G401.6 (cell line): ENCODE results near the gene ERBB4.
A peak's percentile ranks its signal among the peaks of the same experiment; 100 is the strongest.

ENCODE experiments used
- FAIRE-seq: peaks from 2 replicates; lab custom pipeline; 2012; peaks lifted over from hg19 to GRCh38; lab: Jason Lieb, UNC

Gene ERBB4

DNA sequence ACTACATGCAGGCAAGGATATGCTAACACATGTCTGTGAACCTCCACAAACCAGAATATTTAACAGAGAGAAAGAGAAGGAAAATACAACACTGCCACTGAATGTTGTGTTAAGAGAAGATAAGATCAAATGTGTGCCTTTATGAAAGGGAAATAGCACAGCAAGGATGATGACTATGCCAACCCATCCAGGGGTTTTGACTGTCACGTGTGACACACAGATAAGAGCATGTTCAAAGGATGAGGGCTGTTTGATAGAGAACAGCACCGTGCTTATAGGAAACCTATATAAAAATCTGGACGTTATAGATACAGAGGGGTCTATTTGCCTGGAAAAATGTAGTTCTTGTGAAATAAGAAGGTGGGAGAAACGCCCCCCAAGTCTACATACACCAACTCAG lies 1070.4 kb downstream of the ERBB4 start:
- FAIRE-seq: no peak

DNA sequence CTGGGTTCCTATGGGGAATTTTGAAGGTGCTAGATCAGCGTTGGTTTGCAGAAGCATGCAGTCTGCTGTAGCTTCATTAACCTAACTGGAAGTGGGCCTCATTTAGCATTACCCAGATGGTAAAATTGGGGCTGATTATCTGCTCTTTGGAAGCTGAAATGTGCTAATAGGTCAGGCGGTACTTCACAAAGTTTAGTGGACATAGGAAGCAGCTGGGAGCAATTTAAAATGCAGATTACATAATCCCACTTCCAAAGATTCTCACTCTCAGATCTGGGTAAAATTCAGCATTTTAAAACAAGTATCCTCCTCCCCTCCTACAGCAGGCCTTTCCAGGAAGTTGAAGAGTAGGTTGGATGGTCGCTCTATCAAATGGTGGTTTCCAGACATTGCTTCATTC lies 1075.2 kb downstream of the ERBB4 start:
- FAIRE-seq: no peak

DNA sequence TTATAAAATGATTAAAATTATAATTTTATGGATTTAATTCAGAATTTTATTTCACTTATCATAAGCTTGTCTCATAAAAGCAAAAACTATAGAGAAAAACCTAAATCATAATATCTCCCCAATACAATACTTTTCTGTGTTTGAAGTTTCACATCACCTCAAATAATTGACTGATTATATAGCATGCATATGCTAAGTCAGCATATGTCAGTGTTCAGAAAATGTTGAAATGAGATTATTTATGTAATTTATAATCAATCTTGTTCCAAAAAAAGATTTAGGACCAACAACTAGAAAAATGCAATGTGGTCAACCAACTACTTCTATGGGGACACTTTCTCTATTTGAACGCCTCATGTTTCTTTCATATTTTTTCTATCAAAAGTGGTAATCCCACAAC lies 1079.6 kb downstream of the ERBB4 start:
- FAIRE-seq: no peak

DNA sequence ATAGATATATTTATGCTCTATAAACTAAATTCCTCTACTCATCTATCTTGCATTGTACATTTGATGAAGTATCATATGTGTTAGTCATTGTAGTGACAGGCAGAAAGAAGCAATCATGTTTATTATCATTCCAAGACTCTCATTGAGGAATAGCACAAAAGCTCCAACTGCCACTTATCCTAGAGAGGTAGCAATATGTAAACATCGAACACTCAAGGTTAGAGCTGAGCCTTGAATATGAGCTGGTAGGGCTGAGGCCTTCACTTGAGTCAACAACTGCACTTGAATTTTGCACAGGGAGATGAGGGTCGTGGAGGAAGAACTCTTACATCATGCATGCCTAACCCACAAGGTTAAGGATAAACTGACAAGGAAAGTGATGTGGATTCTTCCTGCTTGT lies 1081.3 kb downstream of the ERBB4 start:
- FAIRE-seq: no peak

DNA sequence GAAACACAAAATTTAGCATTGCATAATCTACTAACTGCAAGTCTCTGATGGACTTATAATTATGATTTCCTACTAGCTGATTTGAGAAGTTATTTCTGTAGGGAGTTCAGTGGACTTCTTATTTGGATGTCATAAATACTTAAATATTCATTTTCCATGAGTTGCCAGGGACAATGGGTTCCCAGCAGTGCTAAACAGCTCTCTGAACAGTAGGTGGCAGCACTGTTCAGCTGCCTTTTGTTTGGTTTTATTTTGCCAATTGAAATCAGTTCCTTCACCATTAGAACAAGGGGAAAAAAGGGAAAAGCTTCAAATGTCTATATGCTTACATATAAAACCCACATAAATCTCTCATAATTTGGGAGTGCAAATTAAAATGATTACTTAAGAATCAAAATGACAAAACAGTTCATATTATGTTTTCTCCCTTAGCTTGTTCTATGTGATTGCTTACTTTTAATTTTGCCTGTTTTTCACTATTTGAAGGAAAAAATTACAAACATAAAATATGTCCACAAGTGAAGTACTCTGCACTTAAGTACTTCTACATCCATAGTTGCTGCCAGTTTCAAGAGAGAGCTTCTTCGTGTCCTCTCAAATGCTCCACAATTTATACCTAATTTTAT lies 1083.3 kb downstream of the ERBB4 start:
- peak; percentile 83 for FAIRE-seq

DNA sequence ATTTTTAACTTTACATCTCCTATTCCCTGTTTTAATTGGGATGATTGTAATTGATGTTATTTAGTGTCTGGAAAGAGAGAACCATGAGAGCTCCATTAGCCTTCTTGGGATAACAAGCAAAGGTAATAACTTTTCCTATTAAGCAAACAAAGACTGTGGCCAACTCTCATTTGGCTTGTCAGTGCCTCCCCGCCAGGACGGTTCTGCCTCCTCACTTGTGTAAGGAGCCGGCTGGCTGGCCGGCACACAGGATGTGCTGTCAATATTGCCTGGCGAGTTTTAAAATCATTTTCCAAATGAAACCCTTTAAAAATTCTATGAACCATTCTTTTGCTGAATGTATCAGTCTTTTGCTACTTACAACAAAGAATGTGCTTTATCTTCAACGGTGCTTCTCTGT lies 1083.9 kb downstream of the ERBB4 start:
- FAIRE-seq: no peak

DNA sequence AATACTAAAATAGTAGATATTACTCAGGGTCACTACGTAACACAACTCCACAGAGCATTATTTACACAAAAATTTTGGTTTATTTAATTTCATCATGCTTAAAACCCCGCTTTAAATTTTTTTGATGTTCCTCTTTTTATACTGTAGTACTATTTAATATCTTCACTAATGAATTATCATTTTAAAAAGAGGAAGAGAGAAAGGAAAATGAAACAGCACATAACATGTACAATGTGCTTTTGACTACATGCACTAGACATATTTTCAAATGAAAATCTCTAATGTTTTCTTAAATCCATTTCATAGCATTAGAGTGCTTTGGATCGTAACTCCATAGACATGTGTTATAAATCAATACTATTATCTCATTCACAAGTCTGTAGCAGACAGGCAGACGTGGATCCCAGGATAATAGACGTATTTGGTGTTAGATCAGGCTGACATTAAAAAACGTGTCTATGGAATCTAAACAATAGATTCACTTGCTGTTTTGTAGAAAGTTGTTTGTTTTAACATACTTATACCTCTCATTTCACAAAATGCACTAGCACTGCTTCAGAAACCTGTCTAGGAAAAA lies 1085.2 kb downstream of the ERBB4 start:
- no peak for FAIRE-seq

DNA sequence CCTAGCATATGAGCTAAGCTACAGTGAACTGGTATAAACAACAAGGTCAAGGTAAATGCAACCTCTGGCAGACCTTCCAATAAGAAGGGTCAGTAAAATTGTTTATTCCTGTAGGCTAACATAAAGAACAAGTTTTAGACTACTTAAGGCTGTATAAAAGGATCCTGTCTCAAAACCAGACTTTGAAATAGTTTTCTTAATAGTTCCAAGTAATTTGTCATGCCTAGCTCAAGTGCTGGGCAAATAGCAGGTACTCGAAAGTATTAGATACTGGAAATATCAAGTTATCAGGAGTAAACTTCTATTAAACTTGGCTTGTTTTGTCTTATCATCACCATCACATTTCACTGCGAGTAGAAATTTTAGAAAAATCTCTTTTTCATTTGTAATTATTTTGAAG lies 1087.0 kb downstream of the ERBB4 start:
- FAIRE-seq: no peak

DNA sequence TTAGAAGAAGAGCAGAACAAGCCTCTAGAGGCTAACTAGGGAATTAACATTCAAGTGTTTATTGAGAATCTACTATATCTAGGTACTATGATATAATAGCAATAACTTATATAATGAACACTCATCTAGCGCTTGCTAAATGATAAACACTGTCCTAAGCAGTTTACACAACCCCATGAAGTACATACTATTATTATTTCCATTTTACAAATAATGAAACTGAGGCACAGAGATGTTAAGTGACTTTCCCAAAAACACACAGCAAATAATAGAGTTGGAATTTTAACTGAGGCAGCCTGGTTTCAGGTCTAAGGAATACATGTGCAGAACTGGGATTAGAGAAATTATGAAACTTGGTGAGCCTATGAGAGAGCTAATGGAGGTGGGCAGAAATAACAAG lies 1088.8 kb downstream of the ERBB4 start:
- no peak for FAIRE-seq

DNA sequence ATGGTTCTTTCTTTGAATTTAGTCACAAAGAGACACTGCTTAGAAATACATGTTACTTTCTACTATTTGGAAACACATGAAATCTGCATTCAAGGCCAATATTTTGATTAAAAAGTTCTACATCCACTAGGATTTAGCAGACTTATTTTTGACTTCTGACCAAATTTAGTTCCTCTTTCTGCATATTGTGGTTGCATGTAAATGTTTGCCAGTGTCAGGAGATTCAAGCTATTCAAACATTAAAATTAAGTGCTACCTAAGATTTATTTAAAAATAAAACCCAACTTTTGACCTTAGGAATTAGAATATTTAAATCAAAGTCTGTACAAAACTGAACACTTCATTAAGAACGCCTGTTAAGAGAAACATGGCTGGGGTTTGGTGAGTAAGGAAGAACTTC lies 1091.1 kb downstream of the ERBB4 start:
- FAIRE-seq: no peak

DNA sequence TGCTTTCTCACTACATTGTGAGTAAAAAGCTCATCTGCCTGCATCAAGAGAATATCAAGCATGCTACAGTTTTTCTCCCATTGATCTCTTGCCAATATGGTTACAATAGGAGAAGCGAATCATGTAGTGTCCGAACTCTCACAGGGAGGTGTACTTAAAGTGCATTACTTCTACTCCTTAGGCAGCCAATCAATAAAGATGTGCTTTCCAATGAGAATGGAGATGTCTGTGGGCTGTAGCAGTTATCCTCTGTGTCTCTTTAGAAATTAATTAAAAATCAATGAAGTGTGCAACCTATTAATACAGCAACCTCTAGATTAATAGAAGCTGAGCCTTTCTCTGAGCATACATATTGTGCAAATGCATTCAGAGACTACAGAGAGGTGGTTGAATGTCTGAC lies 1098.5 kb downstream of the ERBB4 start:
- no peak for FAIRE-seq

DNA sequence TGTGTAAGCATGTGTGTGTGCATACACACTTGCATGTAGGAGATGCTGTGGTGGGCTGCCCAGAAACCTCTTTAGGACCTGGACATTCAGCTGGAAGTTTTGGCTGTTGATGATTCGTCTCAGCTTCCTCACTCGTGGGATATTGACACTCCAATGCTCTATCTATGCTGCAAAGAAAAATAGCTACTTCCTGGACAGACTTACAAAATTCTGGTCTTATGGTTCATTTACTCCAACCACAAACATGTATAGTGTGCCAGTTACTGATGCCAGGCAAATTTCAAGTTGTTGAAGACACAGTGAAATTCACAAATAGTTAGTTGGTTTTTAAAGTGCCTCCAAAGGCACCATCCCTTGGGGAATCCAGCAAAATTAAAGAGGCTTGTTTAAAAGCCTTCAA lies 1099.6 kb downstream of the ERBB4 start:
- no peak for FAIRE-seq

DNA sequence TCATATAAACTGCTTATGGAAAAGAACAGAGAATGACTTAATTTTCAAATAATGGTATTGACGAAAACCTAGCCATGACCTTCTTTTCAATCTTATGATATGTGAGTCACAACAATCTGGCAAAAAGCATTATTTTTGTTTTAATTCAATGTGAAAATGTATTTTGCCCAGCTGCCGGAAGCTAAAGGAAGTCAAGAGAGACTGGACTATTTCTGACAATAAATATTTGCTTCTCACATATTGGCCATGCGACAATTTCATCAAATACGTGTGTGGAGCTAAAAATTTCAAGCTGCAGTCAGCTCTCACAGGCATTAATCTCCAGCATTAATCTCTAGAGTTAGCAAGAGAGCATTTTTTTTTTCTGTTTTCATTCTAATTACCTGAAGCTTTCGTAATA lies 1101.2 kb downstream of the ERBB4 start:
- FAIRE-seq: no peak

DNA sequence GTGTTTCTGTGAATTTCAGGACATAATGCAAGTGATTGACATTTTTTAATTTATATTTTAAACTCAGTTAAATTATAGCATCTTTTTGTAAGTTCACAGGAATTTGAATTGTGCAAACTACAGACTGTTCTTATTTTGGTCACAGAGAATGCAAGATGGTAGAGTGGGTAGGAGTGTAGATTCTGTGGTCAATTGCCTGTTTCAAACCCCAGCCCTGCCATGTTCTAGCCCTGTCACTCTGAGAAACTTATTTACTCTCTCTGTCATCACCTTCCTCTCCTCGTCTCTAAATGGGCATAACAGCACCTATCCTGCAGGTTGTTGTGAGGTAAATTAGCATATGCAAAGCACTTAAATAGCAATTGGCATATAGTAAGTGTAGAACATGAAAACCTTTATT lies 1102.4 kb downstream of the ERBB4 start:
- FAIRE-seq: no peak

DNA sequence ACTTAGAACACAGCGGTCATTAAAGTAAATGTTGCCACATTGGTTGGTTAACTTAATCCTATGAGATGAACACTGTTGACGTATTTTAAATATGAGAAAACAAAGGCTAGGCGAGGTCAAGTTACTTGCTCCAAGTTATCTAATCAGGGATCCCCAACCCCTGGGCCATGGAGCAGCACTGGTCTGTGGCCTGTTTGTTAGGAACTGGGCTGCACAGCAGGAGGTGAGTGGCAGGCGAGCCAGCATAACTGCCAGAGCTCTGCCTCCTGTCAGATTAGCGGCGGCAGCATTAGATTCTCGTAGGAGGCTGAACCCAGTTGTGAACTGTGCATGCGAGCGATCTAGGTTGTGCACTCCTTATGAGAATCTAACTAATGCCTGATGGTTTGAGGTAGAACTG lies 1103.3 kb downstream of the ERBB4 start:
- FAIRE-seq: no peak

DNA sequence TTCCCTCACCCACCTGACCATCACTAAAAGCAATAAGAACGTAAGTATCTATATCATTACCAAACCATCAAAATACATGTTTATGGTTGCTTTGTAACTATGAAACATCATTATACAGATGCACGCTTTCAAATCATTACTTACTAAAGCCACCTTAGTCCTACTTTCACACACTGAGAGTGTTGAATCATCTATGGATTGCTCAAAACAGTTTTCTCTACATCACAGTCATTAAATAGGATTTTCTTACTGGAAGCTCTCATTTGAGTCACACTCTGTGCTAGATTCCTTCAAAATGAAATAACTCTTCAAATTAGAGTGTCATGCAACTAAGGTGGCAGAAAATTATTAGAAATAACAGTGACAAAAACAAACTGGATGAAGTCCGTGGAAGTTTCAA lies 1103.8 kb downstream of the ERBB4 start:
- no peak for FAIRE-seq

DNA sequence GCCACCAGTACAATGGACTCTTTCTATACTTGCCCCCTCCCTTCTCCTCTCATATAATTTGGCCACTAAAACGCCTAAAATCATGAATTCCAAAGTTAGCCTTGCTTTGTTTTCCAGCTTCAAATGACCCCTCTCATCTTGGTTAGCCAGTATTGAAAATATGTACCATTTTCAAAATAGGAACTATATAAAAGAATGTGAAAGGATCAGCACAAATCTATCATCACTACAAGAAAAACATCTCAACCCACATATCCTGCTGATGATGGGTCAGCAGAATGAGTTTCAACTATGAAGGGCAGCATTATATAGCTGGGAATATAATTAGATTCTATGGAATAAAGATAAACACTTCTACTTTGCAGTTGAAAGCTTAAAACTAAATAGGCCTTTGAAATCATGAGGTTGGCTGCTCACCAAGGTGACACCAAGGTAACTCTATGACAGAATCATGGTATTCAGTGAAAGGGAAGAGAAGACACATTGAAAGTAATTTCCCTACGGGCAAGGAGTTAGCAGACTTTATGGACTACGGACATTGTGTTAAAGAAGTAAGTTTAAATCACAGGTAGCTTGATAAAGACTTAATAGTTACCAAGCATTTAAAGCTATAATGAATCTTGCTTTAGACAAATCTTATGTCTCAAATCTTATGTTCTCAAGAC lies 1109.2 kb downstream of the ERBB4 start:
- FAIRE-seq: no peak

DNA sequence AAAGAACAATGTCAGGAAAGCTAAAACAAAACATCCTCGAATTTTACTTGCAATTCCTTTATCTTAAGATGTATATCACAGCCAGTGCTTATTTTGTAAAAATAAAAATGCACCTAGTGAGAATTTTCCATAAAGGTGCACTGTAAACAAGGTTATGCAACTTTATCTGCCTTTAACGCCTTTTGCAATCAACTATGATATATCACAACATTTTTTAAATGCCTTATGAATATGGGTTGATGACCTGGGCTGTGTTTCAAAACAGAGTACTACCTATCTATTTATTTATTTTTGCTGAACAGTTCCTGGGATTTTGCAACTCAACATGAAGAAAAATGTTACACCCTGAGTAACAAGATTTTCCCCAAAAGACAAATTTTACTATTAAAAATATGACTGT lies 1112.4 kb downstream of the ERBB4 start:
- FAIRE-seq: no peak

DNA sequence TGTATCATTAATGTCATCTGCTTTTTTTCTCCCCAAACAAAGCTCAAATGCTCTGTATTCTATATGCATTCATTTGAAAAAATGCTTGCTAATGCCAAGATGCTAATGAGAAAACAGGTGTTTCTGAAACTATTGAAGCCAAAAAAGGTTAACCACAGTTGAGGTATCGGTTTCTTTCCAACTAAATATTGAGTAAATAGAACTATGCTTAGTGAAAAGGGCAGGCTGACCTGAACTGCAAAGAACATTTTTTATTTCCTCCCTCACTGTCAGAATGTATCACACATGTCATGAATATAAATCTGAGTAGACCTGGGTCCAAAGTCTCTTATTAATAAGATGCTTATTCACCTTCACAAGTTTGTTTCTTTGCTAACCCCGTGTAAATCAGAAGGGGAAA lies 1115.6 kb downstream of the ERBB4 start:
- FAIRE-seq: no peak

DNA sequence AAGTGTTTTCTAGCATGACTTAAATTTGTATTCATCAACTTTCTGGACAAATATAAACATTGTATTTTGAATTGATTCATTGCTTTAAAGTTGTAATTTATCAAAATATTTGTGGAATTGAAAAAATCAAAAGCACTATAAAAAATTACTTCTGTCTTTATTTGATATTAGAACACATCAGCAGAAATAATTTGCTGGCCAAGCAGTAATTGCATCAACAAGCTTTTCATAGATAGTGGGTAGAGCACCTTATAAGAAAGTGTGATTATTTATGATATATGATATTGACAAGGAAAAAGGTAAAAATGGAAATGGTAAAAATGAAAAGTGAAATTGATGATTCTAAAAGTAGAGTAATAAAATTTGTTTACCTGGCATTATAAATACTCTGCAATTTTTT lies 1121.1 kb downstream of the ERBB4 start:
- FAIRE-seq: no peak

DNA sequence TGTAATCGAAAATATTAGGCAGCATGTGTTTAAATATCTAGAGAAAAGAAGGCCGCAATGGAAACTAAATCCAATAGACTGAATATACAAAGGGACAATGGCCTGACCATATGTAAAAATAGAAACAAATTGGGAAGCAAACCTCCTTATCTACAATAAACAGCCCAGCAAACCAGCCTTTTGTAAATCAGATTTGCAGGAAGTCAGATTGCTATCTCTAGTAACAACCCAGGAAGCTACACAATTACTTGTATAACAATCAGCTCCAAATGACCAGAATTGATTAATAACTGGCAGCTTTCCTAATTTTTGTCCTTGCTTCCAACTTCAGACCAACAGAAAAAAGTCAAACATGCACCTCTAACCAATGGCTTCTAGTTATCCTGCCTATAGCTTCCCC lies 1122.2 kb downstream of the ERBB4 start:
- no peak for FAIRE-seq

DNA sequence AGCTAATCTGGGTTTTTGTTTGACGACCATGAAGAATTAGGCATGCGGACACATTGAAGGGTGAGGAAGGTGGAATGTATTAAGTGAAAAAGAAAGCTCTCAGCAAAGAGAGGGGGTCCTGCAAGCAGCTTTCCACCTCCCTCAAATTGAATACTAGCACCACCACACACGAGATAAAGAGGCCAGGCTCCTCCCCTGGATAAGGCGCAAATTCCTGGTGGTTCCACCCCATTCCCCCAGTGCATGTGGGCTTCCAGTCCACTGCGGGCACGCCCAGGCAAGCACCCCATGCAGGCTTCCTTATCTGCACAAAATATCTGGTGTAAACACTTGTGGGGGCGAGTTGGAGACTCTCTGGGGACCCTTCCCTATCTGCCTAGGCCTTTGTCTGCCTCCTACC lies 1124.9 kb downstream of the ERBB4 start:
- FAIRE-seq: no peak

DNA sequence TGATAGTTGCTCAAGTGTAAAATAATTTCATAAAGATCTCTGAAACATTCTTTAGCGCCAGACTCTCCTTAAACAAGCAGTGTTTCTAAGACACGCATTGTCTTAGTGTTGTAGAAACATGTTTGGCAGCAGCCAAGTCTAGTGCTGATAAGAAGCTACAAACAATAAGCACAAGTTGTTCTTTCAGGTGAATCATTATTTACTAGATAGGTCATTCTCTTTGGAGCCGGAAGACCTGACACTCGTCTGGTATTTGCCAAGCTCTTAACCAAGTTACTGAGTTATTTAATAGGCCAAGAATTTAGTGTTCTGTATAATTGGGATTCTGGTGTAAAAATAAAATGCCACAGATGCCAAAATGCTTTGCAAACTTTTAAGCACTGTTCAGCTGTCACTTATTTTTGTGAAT lies 1130.1 kb downstream of the ERBB4 start:
- FAIRE-seq: no peak

DNA sequence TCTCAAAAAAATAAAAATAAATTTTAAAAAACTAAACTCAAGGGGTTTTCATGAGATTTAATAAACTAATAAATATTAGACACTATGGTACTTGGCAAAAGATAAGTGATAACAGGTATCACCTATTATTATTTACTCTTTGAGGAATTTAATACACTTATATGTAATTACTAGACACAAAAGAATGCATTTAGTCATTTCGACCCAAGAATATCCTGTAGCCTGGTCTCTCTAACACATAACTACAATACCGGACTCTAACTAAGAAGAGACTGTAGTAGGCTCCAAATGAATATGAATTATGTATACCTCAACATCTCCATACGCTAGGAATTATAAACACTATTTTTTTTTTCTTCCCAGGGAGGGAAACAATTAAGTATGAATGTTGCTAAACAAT lies 1131.5 kb downstream of the ERBB4 start:
- no peak for FAIRE-seq
